ENCODE data around the gene VPS35L. TPM values are rescaled to one million over a fixed set of nuclear protein-coding genes. Genes with fewer than 3 reads are reported as not detected.

VPS35L gene
- total and polyA plus RNA-seq, 5 donors from 2014 or later: 29.9 to 34.6 (median 33.7) TPM

DNA sequence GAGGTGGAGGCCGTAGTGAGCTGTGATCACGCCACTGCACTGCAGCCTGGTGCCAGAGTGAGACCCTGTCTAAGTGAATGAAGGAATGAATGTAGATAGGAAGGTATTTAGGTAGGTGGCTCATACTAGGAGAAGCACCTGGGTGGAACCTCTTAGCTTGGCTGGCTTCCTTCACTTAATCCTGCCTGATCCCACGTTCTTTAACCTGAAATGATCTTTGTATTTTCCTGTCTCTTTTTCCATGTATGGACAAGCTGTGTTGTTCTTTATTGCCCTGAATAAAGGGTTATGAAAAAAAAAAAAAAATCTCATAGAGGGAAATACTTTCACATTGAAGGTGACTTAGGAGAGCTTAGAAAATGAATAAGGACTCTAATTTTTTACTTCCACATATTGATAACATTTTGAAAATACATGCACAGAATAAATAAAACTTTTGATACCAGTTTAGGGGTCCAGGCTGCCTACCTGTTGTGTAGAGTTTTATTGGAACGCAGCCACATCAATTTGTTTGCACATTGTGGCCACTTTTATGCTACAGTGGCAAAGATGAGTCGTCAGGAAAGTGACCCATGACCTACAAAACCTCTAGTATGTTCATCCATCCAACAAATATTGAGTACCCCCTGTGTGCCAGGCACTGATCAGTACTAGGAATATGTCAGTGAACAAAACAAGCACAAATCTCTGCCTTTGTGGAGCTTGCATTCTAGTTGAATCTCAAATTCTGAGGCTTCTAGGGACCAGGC lies 44.6 kb downstream of the VPS35L start:
- no peak for DNase-seq
- H3K4me3 Mint-ChIP-seq: no peak overlapping the region
- no peak for ATAC-seq (ENCODE audit: low read depth in 2 of 2)
- Histone ChIP-seq H3K4me1 (ENCODE audit: control insufficient read depth, insufficient read depth, low read length, poor library complexity, severe bottlenecking) (no peaks in the 10 kb centered on the region), H3K27me3 (ENCODE audit: control insufficient read depth, insufficient read depth, low read length) (no peaks in the 10 kb centered on the region), H3K27ac (ENCODE audit: insufficient read depth, low read length, poor library complexity, severe bottlenecking) (no peak overlapping the region), H3K36me3 (ENCODE audit: control insufficient read depth, insufficient read depth, low read length) (peaks cover 24% of the 10 kb centered on the region), H3K4me3 (ENCODE audit: low read depth, low read length) (no peak overlapping the region), H3K9me3 (ENCODE audit: control insufficient read depth in 2 of 2, low read length in 2 of 2) (no peaks in the 10 kb centered on the region)
- H3K9me3 Mint-ChIP-seq: no peaks in the 10 kb centered on the region
- no peaks in the 10 kb centered on the region for H3K27me3 Mint-ChIP-seq
- no peaks in the 10 kb centered on the region for H3K4me1 Mint-ChIP-seq
- peaks cover 33% of the 10 kb centered on the region for H3K36me3 Mint-ChIP-seq
- H3K27ac Mint-ChIP-seq: no peak overlapping the region

DNA sequence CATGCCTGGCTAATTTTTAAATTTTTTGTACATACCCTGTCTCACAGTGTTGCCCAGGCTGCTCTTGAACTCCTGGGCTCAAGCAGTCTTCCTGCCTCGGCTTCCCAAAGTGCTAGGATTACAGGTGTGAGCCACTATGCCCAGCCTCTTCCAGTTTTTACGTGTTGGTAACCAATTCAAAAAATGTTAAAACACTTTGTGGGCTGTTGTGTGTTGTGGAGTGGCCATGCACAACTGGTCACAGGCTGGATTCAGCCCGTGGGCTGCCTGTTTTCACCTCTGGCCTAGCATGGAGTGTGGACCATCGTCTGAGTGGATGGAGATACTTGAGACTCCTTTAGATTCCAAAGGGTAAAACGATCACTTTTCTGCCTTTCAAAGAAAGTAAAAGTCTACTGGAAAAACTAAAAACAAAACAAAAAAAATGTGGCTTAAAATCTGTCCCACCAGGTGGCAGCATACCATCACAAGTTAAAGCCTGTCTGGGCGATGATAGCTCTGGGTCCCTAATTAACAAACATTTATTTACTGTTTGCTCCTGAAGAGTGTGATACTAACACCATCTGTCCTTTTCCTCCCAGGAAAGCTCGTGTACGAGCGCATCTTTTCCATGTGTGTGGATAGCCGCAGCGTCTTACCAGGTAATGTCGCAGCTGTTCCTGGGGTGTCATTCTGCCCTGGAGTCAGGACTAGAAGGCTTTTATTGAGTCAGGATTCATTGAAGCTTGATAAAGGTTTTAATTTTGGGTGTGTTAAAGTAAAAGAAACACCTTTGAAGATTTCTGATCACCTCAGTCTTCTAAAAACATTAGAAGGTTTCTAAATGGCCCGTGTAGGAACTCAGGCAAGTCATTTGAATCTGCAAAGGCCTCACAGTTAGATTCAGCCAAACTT lies 45.8 kb downstream of the VPS35L start:
- H3K4me3 ChIP-seq (ENCODE audit: low read depth, low read length): no peak overlapping the region
- no peaks in the 10 kb centered on the region for H3K9me3 ChIP-seq (ENCODE audit: control insufficient read depth in 2 of 2, low read length in 2 of 2)
- Mint-ChIP-seq H3K27me3 (no peaks in the 10 kb centered on the region), H3K4me1 (no peaks in the 10 kb centered on the region), H3K36me3 (peaks cover 42% of the 10 kb centered on the region), H3K4me3 (no peak overlapping the region), H3K27ac (peak overlapping the region in 1 of 3 donors; percentile 31), H3K9me3 (peaks cover 0 to 4% (median 0%) of the 10 kb centered on the region in 7 donors)
- no peaks in the 10 kb centered on the region for H3K27me3 ChIP-seq (ENCODE audit: control insufficient read depth, insufficient read depth, low read length)
- DNase-seq (peak in 2 of 3 donors; percentile 35 to 65), ATAC-seq (ENCODE audit: low read depth in 2 of 2) (no peak)
- no peak overlapping the region for H3K27ac ChIP-seq (ENCODE audit: insufficient read depth, low read length, poor library complexity, severe bottlenecking)
- H3K36me3 ChIP-seq (ENCODE audit: control insufficient read depth, insufficient read depth, low read length): peaks cover 28% of the 10 kb centered on the region
- H3K4me1 ChIP-seq (ENCODE audit: control insufficient read depth, insufficient read depth, low read length, poor library complexity, severe bottlenecking): no peaks in the 10 kb centered on the region

DNA sequence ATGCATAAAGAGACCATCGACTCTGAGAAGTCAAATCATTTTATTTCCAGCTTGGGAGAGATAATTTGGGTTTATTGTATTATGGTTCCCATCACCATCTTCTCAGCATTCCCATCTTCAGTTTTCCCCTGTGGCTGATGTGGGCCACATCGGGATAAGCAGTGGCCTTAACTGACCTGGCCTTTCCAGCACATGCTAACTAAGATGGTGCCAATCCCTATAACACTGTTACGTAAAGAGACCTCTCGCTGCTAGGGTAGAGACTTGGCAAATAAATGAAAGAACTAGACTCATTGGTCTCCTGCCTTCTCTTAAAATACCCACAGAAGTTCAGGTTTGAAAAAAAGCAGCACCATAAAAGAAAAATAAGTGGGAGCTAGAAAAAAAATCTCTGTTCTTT lies 49.4 kb downstream of the VPS35L start:
- peaks cover 66% of the 10 kb centered on the region for H3K36me3 Mint-ChIP-seq
- peaks cover 0 to 4% (median 0%) of the 10 kb centered on the region in 7 donors for H3K9me3 Mint-ChIP-seq
- Histone ChIP-seq H3K4me1 (ENCODE audit: control insufficient read depth, insufficient read depth, low read length, poor library complexity, severe bottlenecking) (no peaks in the 10 kb centered on the region), H3K9me3 (ENCODE audit: control insufficient read depth in 2 of 2, low read length in 2 of 2) (no peaks in the 10 kb centered on the region), H3K36me3 (ENCODE audit: control insufficient read depth, insufficient read depth, low read length) (peaks cover 46% of the 10 kb centered on the region), H3K27ac (ENCODE audit: insufficient read depth, low read length, poor library complexity, severe bottlenecking) (no peak overlapping the region), H3K4me3 (ENCODE audit: low read depth, low read length) (no peak overlapping the region), H3K27me3 (ENCODE audit: control insufficient read depth, insufficient read depth, low read length) (no peaks in the 10 kb centered on the region)
- H3K27me3 Mint-ChIP-seq: no peaks in the 10 kb centered on the region
- no peaks in the 10 kb centered on the region for H3K4me1 Mint-ChIP-seq
- DNase-seq: no peak
- H3K4me3 Mint-ChIP-seq: no peak overlapping the region
- no peak for ATAC-seq (ENCODE audit: low read depth in 2 of 2)
- H3K27ac Mint-ChIP-seq: no peak overlapping the region

DNA sequence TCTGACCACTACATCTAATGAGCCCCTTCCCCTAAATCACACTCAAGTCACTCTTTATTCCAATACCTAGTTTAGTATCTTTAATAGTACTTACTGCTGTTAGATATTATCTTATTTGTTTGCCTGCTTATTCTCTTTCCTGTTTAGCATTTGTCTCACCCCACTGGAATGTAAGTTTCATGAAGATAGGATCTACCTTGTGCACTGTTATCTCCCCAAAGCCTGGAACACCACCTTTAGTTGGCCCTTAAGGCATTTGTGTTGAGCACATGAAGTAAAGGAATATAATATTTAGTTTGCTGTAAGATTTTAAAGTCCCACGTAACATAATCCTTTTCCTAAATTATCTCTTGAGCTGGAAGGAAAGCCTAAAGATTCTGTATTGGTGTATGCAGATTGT lies 50.2 kb downstream of the VPS35L start:
- peaks cover 0 to 4% (median 0%) of the 10 kb centered on the region in 7 donors for H3K9me3 Mint-ChIP-seq
- no peak overlapping the region for H3K27ac ChIP-seq (ENCODE audit: insufficient read depth, low read length, poor library complexity, severe bottlenecking)
- no peak overlapping the region for H3K4me3 Mint-ChIP-seq
- H3K27me3 Mint-ChIP-seq: no peaks in the 10 kb centered on the region
- H3K36me3 ChIP-seq (ENCODE audit: control insufficient read depth, insufficient read depth, low read length): peaks cover 49% of the 10 kb centered on the region
- peaks cover 66% of the 10 kb centered on the region for H3K36me3 Mint-ChIP-seq
- DNase-seq (no peak), ATAC-seq (ENCODE audit: low read depth in 2 of 2) (no peak)
- peak overlapping the region in 1 of 3 donors; percentile 9 for H3K27ac Mint-ChIP-seq
- H3K4me1 ChIP-seq (ENCODE audit: control insufficient read depth, insufficient read depth, low read length, poor library complexity, severe bottlenecking): no peaks in the 10 kb centered on the region
- no peaks in the 10 kb centered on the region for H3K9me3 ChIP-seq (ENCODE audit: control insufficient read depth in 2 of 2, low read length in 2 of 2)
- no peak overlapping the region for H3K4me3 ChIP-seq (ENCODE audit: low read depth, low read length)
- no peaks in the 10 kb centered on the region for H3K4me1 Mint-ChIP-seq
- H3K27me3 ChIP-seq (ENCODE audit: control insufficient read depth, insufficient read depth, low read length): no peaks in the 10 kb centered on the region

DNA sequence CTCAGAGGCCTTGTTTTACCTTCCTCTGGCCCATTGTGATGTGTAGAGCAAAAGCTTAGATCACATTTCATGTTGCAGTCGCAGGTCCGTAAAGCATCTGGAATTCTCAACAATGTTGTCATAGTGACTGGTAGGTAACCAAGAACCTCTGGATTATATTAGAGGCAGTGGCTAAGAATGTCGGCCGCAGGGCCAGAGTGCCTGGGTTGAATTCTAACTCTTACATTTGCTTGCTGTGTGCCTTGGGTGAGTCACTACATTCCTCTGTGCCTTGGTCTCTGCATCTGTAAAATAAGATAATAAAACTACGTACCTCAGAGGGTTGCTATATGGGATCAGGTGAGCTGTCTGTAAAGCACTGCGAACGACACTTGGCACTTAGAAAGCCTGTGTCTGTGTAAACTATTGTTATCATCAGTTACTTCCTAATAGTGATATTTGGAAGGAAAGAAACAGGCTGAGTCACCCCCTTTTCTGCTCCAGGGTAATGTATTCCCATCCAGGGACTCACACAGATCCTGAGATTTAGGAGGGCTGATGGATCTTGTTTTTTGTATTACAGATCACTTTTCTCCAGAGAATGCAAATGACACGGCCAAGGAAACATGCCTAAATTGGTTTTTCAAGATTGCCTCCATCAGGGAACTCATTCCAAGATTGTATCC lies 52.2 kb downstream of the VPS35L start:
- ATAC-seq (ENCODE audit: low read depth in 2 of 2) (no peak), DNase-seq (no peak)
- no peaks in the 10 kb centered on the region for H3K27me3 Mint-ChIP-seq
- Histone ChIP-seq H3K27ac (ENCODE audit: insufficient read depth, low read length, poor library complexity, severe bottlenecking) (no peak overlapping the region), H3K4me1 (ENCODE audit: control insufficient read depth, insufficient read depth, low read length, poor library complexity, severe bottlenecking) (no peaks in the 10 kb centered on the region), H3K27me3 (ENCODE audit: control insufficient read depth, insufficient read depth, low read length) (no peaks in the 10 kb centered on the region), H3K36me3 (ENCODE audit: control insufficient read depth, insufficient read depth, low read length) (peaks cover 52% of the 10 kb centered on the region), H3K4me3 (ENCODE audit: low read depth, low read length) (no peak overlapping the region), H3K9me3 (ENCODE audit: control insufficient read depth in 2 of 2, low read length in 2 of 2) (no peaks in the 10 kb centered on the region)
- peaks cover 69% of the 10 kb centered on the region for H3K36me3 Mint-ChIP-seq
- no peak overlapping the region for H3K4me3 Mint-ChIP-seq
- no peaks in the 10 kb centered on the region for H3K4me1 Mint-ChIP-seq
- H3K27ac Mint-ChIP-seq: no peak overlapping the region
- peaks cover 0 to 4% (median 0%) of the 10 kb centered on the region in 7 donors for H3K9me3 Mint-ChIP-seq

DNA sequence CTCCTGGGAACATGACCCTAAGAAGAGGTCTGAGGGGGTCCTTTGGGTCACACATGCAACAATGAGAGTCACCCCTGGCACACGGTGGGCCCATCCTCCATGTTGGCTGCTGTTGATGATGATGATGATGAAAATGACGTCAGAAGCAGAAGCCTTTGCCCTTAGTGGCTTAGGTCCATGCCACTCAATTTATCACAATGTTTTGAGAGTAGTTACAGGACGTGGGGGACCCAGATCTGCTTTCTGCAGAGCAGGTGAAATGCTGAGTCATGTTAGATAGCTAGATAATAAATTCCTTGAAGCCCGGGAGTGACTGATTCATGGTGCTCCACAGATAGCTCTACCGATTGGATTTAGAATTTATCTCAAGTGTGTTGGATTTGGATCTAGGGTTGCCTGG lies 53.9 kb downstream of the VPS35L start:
- no peaks in the 10 kb centered on the region for H3K4me1 ChIP-seq (ENCODE audit: control insufficient read depth, insufficient read depth, low read length, poor library complexity, severe bottlenecking)
- Mint-ChIP-seq H3K4me3 (no peak overlapping the region), H3K27me3 (no peaks in the 10 kb centered on the region), H3K36me3 (peaks cover 67% of the 10 kb centered on the region), H3K27ac (no peak overlapping the region), H3K4me1 (no peaks in the 10 kb centered on the region), H3K9me3 (peaks cover 0 to 4% (median 0%) of the 10 kb centered on the region in 7 donors)
- H3K36me3 ChIP-seq (ENCODE audit: control insufficient read depth, insufficient read depth, low read length): peaks cover 47% of the 10 kb centered on the region
- H3K4me3 ChIP-seq (ENCODE audit: low read depth, low read length): no peak overlapping the region
- H3K27me3 ChIP-seq (ENCODE audit: control insufficient read depth, insufficient read depth, low read length): no peaks in the 10 kb centered on the region
- no peak overlapping the region for H3K27ac ChIP-seq (ENCODE audit: insufficient read depth, low read length, poor library complexity, severe bottlenecking)
- ATAC-seq (ENCODE audit: low read depth in 2 of 2): no peak
- DNase-seq: no peak
- H3K9me3 ChIP-seq (ENCODE audit: control insufficient read depth in 2 of 2, low read length in 2 of 2): no peaks in the 10 kb centered on the region

DNA sequence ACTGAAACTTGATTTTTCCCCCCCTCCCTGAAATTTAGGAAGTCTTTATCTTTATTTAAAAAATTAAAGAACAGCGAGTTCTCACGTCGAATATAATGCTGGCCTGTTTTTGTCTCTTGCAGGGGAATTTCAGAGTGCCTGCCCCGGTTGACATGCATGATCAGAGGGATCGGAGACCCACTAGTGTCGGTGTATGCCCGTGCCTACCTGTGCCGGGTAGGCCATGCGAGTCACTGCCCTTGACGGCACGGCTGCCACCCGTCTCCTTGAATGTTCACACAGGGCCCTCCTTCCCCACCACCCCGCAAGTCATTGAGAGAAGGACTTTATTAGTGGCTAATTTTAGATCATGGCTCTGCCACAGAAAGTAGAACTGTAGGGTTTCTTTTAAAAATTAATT lies 54.7 kb downstream of the VPS35L start:
- Mint-ChIP-seq H3K36me3 (peaks cover 65% of the 10 kb centered on the region), H3K4me1 (no peaks in the 10 kb centered on the region), H3K27me3 (no peaks in the 10 kb centered on the region), H3K27ac (no peak overlapping the region), H3K4me3 (no peak overlapping the region), H3K9me3 (peaks cover 0 to 4% (median 0%) of the 10 kb centered on the region in 7 donors)
- H3K27me3 ChIP-seq (ENCODE audit: control insufficient read depth, insufficient read depth, low read length): no peaks in the 10 kb centered on the region
- DNase-seq (no peak), ATAC-seq (ENCODE audit: low read depth in 2 of 2) (no peak)
- H3K4me1 ChIP-seq (ENCODE audit: control insufficient read depth, insufficient read depth, low read length, poor library complexity, severe bottlenecking): no peaks in the 10 kb centered on the region
- no peak overlapping the region for H3K27ac ChIP-seq (ENCODE audit: insufficient read depth, low read length, poor library complexity, severe bottlenecking)
- no peaks in the 10 kb centered on the region for H3K9me3 ChIP-seq (ENCODE audit: control insufficient read depth in 2 of 2, low read length in 2 of 2)
- peaks cover 45% of the 10 kb centered on the region for H3K36me3 ChIP-seq (ENCODE audit: control insufficient read depth, insufficient read depth, low read length)
- H3K4me3 ChIP-seq (ENCODE audit: low read depth, low read length): no peak overlapping the region
